ENCODE results near the gene CXCR3. TPM values are rescaled to one million over a fixed set of nuclear protein-coding genes. Genes with fewer than 3 reads are reported as not detected.

Gene CXCR3
- total RNA-seq, 4 donors from 2014 or later = 0.42 to 1.0 (median 0.67) TPM; not detected in 1

- Histone ChIP-seq H3K9me3 (no peaks in the 10 kb centered on the region), H3K36me3 (no peaks in the 10 kb centered on the region), H3K27me3 (no peaks in the 10 kb centered on the region), H3K4me3 (replicated peaks in 1 of 3) (no peak overlapping the region), H3K4me1 (peaks cover 11 to 29% of the 10 kb centered on the region in 2 donors), H3K27ac (peak overlapping the region in 1 of 3 donors; percentile 10)
- TF ChIP-seq CTCF (IDR thresholded peaks at IDR 0.05) = no peak
- no peak for TF ChIP-seq POLR2A (IDR thresholded peaks at IDR 0.05)
- WGBS, 2 donors = 76 to 79% methylated on average over 14 of the region's 14 CpGs
- DNase-seq = no peak
- intact Hi-C loops (cut with DNase I) = no loop called here
Observed at GRCh38 chrX:71627588-71628404, 9.5 kb upstream of the CXCR3 start.

- H3K27me3 ChIP-seq = no peaks in the 10 kb centered on the region
- H3K9me3 ChIP-seq = no peaks in the 10 kb centered on the region
- H3K36me3 ChIP-seq = no peaks in the 10 kb centered on the region
- TF ChIP-seq POLR2A (IDR thresholded peaks at IDR 0.05) (no peak), CTCF (IDR thresholded peaks at IDR 0.05) (no peak)
- WGBS, 2 donors = 24 to 73% methylated on average over 2 of the region's 6 CpGs
- H3K27ac ChIP-seq = peak overlapping the region in 1 of 3 donors; percentile 10
- H3K4me1 ChIP-seq = peaks cover 18 to 35% of the 10 kb centered on the region in 2 donors
- H3K4me3 ChIP-seq (replicated peaks in 1 of 3) = no peak overlapping the region
- DNase-seq = no peak
- intact Hi-C loops (cut with DNase I) = no loop called here
Observed at GRCh38 chrX:71626576-71626975, 8.3 kb upstream of the CXCR3 start.

- DNase-seq = no peak
- intact Hi-C loops (cut with DNase I) = no loop called here
- Histone ChIP-seq H3K4me3 (replicated peaks in 1 of 3) (no peak overlapping the region), H3K27ac (no peak overlapping the region), H3K36me3 (no peaks in the 10 kb centered on the region), H3K9me3 (no peaks in the 10 kb centered on the region), H3K4me1 (peaks cover 20 to 37% of the 10 kb centered on the region in 2 donors), H3K27me3 (no peaks in the 10 kb centered on the region)
- TF ChIP-seq CTCF (IDR thresholded peaks at IDR 0.05) (no peak), POLR2A (IDR thresholded peaks at IDR 0.05) (no peak)
- 92 to 93% methylated on average over 5 of the region's 5 CpGs for whole genome bisulfite sequencing, 2 donors
Observed at GRCh38 chrX:71625471-71625870, 7.2 kb upstream of the CXCR3 start.

GRCh38 chrX:71623714-71624113, 5.4 kb upstream of the CXCR3 start:
- DNase-seq = no peak
- WGBS, 2 donors = 87 to 100% methylated on average over 3 of the region's 3 CpGs

More at GRCh38 chrX:71623714-71624113, 5.4 kb upstream of the CXCR3 start:
- Histone ChIP-seq H3K4me1 (peaks cover 20 to 37% of the 10 kb centered on the region in 2 donors), H3K4me3 (replicated peaks in 1 of 3) (no peak overlapping the region), H3K36me3 (no peaks in the 10 kb centered on the region), H3K9me3 (no peaks in the 10 kb centered on the region), H3K27me3 (no peaks in the 10 kb centered on the region), H3K27ac (peak overlapping the region; percentile 66 to 74 (median 72))
- TF ChIP-seq CTCF (IDR thresholded peaks at IDR 0.05) (no peak), POLR2A (IDR thresholded peaks at IDR 0.05) (no peak)
- intact Hi-C loops (cut with DNase I) = no loop called here

All from thyroid gland (tissue), 4 donors.